ENCODE data around the gene MUC5B.
"Not testable (repeated sequence)": the region's sequence is repeated elsewhere in the genome, so short reads cannot be mapped to it uniquely, and the experiment has no call there.

Gene MUC5B, protein sequence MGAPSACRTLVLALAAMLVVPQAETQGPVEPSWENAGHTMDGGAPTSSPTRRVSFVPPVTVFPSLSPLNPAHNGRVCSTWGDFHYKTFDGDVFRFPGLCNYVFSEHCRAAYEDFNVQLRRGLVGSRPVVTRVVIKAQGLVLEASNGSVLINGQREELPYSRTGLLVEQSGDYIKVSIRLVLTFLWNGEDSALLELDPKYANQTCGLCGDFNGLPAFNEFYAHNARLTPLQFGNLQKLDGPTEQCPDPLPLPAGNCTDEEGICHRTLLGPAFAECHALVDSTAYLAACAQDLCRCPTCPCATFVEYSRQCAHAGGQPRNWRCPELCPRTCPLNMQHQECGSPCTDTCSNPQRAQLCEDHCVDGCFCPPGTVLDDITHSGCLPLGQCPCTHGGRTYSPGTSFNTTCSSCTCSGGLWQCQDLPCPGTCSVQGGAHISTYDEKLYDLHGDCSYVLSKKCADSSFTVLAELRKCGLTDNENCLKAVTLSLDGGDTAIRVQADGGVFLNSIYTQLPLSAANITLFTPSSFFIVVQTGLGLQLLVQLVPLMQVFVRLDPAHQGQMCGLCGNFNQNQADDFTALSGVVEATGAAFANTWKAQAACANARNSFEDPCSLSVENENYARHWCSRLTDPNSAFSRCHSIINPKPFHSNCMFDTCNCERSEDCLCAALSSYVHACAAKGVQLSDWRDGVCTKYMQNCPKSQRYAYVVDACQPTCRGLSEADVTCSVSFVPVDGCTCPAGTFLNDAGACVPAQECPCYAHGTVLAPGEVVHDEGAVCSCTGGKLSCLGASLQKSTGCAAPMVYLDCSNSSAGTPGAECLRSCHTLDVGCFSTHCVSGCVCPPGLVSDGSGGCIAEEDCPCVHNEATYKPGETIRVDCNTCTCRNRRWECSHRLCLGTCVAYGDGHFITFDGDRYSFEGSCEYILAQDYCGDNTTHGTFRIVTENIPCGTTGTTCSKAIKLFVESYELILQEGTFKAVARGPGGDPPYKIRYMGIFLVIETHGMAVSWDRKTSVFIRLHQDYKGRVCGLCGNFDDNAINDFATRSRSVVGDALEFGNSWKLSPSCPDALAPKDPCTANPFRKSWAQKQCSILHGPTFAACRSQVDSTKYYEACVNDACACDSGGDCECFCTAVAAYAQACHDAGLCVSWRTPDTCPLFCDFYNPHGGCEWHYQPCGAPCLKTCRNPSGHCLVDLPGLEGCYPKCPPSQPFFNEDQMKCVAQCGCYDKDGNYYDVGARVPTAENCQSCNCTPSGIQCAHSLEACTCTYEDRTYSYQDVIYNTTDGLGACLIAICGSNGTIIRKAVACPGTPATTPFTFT (N-terminal part only)

DNA sequence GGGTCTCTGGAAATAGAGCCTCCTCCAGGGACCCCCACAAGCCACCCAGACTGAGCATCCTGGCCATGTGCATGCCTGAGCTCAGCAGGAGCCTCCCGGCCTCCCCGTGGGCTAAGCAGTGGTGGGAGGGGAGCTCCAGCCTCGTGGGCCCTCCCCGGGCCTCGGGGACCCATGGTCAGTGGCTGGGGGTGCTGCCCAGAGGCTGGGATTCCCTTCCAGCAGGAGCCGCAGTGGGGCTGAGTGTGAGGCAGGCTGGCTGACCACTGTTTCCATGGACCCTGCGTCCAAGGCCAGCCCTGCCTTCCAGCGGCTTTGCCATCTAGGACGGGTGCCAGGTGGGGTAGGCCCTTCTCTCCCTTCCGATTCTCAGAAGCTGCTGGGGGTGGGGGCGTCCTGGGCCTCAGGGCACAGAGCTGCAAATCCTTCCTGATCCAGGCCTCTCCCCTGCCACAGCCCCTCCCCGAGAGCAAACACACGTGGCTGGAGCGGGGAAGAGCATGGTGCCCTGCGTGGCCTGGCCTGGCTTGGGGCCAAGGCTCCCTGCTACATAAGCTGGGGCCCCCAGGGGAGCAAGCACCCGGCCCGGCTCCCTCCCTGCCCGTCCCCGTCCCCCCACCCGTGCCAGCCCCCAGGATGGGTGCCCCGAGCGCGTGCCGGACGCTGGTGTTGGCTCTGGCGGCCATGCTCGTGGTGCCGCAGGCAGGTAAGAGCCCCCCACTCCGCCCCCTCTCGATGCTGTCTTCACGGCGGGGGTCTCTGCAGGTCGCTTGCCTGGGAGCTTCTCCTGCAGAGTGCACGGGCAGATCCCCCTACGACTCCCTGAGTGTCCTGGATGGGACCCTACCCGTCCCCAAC is at the start of gene MUC5B:
MUC5B (plus strand) TSS at position 576 of the 855 bp plus-strand sequence; CDS start at position 634, 58 bp downstream.
- peak; percentile 46 for DNase-seq

DNA sequence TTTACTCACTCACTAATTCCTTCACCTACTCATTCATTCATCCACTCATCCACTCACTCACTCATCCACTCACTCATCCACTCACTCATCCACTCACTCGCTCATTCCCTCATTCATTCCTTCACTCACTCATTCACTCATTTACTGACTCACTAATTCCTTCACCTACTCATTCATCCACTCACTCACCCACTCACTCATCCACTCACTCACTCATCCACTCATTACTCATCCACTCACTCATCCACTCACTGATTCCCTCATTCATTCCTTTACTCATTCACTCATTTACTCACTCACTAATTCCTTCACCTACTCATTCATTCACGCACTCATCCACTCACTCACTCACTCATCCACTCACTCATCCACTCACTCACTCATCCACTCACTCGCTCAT is 49.5 kb upstream of the MUC5B start:
- DNase-seq, result not testable (repeated sequence)

DNA sequence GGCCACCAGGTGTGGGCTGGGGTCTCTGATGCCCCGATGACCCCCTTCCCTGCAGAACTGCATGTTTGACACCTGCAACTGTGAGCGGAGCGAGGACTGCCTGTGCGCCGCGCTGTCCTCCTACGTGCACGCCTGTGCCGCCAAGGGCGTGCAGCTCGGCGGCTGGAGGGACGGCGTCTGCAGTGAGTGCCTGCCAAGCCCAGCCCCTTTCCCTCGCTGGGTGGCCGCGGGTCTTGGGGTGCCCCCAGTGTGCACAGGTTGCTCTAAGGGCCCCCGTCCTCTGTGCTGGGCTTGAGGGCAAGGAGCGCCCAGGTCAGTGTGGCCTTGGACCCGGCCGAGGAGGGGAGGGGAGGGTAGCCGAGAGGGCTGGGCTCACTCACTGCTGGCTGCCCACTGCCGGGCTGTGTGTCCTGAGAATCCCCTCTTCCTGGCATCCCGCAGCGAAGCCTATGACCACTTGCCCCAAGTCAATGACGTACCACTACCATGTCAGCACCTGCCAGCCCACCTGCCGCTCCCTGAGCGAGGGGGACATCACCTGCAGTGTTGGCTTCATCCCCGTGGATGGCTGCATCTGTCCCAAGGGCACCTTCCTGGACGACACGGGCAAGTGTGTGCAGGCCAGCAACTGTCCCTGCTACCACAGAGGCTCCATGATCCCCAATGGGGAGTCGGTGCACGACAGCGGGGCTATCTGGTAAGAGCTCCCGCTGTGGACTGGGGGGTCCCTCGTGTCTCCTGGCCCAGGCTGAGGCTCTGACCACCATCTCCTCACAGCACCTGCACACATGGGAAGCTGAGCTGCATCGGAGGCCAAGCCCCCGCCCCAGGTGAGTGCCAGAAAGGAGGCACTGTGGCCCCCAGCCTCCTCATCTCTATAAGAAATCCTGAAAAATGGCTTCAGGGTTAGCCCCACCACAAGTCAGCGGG is 48.2 kb upstream of the MUC5B start:
- no peak for DNase-seq

DNA sequence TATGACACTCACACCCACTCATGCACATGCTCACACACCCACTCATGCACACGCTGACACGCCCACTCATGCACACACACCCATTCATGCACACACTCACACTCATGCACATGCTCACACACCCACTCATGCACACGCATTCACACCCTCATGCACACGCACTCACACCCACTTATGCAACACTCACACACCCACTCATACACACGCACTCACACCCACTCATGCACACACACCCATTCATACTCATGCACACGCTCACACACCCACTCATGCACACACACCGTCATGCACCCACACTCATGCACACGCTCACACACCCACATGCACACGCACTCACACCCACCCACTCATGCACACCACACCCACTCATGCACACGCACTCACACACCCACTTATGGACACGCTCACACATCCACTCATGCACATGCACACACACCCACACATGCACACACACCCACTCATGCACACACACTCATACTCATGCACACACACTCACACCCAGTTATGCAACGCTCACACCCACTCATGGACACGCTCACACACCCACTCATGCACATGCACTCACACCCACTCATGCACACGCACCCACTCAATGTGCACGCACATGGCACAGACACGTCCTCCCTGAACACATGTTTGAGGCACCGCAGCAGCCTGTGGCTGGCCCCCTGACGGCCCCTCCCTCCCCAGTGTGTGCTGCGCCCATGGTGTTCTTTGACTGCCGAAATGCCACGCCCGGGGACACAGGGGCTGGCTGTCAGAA is 47.2 kb upstream of the MUC5B start:
- no peak for DNase-seq

DNA sequence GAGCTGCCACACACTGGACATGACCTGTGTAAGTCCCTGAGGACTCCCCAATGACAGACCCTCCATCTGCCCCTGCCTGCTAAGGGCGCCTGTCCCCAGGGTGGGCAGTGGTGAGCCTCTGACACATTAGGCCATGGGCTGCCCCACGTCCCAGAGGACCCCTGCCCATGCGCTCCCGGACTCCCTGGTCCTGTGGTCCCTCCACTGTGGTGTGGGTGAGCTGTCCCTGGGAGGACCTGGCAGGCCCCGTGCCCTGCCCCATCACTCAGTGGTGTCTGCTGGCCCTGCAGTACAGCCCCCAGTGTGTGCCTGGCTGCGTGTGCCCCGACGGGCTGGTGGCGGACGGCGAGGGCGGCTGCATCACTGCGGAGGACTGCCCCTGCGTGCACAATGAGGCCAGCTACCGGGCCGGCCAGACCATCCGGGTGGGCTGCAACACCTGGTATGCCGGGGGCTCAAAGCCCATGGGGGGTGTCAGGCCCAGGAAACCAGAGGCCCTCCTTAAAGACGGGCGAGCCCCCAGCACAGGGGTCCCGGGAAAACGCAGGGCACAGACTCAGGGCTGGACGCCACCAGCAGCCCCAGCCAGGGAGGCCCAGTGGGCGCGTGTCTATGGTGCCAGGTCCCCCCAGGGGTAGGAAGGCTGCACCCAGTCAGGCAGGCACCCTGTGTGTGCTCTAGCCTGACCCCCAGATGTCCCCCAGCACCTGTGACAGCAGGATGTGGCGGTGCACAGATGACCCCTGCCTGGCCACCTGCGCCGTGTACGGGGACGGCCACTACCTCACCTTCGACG is 46.4 kb upstream of the MUC5B start:
- DNase-seq, result no peak

DNA sequence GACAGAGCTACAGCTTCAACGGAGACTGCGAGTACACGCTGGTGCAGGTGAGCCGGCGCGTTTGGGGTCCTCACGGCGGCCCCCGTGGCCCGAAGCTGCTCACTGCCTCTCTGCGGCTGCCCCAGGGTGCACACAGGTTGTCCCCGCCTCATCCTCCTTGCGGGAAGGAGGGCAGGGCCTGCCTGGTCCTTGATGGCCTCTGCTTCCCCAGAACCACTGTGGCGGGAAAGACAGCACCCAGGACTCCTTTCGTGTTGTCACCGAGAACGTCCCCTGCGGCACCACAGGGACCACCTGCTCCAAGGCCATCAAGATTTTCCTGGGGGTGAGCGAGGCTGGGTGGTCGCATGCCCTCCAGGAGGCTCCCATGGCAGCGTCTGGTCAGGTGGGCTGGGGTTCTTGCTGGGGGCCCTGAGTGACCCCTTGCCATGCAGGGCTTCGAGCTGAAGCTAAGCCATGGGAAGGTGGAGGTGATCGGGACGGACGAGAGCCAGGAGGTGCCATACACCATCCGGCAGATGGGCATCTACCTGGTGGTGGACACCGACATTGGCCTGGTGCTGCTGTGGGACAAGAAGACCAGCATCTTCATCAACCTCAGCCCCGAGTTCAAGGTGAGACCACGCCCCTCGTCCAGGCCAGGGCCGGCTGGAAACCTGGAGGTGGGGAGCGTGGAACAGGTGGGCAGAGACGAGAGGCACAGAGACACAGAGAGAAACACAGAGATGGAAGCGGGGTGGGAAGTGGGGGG is 45.7 kb upstream of the MUC5B start:
- no peak for DNase-seq

DNA sequence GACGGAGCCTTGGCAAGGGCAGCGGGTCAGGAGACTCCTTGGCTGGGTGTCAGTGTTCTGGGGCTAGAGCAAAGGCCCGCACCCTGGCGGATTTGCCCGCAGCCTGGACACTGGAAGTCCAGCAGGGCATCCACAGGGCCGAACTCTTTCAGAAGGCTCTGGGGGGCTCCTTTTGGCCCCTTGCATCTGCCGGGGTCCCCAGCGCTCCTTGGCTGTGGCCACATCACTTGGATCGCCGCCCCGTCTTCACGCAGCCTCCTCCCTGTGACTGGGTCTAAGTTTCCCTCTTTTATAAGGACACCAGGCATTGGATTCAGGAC is 45.1 kb upstream of the MUC5B start:
- no peak for DNase-seq

DNA sequence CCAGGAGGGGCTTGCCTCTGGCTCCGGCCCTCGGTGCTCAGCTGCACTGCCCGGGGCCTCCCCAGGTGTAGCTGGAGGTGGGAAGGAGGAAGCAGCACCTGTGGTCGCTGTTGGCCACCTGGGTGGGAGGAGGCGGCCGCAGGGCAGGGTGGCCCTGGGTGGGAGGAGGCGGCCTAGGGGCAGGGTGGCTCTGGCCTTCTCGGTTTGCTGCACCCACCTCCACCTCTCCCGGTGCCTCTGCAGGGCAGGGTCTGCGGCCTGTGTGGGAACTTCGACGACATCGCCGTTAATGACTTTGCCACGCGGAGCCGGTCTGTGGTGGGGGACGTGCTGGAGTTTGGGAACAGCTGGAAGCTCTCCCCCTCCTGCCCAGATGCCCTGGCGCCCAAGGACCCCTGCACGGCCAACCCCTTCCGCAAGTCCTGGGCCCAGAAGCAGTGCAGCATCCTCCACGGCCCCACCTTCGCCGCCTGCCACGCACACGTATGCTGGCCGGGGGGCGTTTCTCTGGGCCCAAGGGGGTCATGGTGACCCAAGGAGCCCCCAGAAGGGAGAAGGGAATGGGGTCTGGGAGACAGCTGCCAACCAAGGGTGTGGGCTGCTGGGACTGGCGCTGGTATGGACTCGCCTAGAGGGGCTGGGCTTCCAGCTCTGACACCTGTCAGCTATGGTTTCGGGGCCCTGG is 44.5 kb upstream of the MUC5B start:
- DNase-seq, result no peak

DNA sequence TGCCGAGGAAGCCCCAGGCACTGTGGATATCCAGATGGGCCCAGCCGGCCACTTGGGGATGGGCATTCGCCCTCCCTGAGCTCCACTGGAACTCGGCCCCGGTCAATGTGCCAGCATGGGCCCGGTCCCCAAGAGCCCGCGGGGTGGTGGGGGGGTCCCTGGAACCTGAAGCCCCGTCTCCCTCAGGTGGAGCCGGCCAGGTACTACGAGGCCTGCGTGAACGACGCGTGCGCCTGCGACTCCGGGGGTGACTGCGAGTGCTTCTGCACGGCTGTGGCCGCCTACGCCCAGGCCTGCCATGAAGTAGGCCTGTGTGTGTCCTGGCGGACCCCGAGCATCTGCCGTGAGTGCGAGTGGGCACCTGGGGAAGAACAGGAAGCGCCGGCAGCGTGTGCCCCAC is 44.0 kb upstream of the MUC5B start:
- DNase-seq, result no peak

DNA sequence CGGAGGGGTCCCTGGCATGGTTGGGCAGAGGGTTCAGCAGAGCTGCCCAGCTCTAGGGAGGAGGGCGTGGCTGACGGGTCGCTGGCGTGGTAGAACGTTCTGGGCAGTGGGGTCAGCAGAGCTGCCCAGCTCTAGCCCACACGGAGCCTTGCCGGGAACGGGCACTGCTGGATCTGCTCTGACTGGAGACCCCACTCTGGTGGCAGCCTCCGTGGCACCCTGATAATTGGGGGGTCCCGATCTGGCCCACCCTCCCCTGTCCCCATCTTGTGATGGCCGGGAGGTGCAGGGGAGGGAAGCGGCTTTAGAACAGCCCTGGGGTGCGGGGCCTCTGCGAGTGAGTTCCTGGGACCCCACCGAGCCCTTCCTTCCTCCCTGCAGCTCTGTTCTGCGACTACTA is 43.2 kb upstream of the MUC5B start:
- no peak for DNase-seq

DNA sequence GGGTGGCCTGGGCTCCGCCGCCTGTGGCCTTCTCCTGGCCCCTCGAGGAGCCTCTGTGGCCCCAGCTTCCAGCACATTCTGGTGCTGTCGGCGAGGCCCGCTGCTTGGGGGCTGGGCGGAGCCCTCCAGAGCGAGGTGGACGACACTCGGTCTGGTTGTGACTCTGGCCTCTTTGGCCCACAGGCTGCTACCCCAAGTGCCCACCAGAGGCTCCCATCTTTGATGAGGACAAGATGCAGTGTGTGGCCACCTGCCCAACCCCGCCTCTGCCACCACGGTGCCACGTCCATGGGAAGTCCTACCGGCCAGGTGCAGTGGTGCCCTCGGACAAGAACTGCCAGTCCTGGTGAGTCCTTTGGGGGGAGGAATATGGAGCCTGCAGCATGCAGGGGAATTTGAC is 42.7 kb upstream of the MUC5B start:
- DNase-seq, result no peak

DNA sequence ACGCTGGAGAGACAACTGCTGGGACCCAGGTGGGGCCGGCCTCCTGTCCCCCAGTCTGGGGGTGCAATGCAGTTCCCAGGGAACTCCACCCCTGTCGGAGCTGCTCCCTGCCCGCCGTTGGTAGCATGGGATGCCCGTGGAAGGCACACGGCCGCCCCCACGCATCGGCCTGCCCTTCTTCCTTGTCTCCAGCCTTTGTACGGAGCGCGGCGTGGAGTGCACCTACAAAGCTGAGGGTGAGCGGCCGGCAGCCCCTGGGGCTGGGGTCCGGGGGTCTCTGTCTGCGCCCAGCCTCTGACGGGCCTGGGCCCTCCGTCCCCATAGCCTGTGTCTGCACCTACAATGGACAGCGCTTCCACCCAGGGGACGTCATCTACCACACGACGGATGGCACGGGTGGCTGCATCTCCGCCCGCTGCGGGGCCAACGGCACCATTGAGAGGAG is 41.9 kb upstream of the MUC5B start:
- no peak for DNase-seq

DNA sequence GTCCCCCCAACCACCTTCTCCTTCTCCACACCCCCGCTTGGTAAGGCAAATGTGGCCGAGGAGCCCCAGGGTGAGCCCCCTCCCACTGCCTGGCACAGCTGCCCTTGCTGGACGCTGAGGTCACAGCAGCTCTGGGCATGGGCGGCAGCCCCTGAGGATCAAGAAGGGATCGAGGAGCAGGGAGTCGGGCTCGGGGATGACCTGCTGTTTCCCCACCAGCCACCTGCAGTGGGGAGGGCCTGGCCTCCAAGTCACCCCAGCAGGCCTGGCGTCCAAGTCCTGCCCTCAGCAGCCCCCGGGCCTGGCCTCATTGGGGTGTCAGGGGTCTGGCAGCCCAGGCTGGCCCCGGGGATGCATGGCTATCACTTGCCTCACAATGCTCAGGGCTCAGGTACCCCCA is 41.4 kb upstream of the MUC5B start:
- DNase-seq, result no peak

DNA sequence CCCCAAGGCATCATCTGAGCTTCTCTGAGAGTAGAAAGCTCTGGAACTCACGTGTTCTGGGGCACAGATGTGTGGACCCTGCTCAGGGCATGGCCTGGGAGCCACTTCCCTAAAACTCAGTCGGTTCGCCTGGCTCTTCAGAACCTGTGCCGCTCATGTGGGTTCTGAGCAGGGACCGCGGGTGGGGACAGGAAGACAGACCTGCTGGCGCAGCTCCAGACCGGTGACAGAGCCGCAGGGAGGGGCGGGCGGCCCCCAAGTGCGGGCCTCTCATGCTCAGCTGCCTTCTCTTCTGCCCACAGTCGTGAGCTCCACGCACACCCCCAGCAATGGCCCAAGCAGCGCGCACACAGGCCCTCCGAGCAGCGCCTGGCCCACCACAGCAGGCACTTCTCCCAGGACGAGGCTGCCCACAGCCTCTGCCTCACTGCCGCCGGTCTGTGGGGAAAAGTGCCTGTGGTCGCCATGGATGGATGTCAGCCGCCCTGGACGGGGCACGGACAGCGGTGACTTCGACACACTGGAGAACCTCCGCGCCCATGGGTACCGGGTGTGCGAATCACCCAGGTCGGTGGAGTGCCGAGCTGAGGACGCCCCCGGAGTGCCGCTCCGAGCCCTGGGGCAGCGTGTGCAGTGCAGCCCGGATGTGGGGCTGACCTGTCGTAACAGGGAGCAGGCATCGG is 40.9 kb upstream of the MUC5B start:
- peak; percentile 25 for DNase-seq

DNA sequence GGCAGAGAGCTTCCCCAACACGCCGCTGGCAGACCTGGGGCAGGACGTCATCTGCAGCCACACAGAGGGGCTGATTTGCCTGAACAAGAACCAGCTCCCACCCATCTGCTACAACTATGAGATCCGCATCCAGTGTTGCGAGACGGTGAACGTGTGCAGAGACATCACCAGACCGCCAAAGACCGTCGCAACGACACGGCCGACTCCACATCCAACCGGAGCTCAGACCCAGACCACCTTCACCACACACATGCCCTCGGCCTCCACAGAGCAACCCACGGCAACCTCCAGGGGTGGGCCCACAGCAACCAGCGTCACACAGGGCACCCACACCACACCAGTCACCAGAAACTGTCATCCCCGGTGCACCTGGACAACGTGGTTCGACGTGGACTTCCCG is 38.7 kb upstream of the MUC5B start:
- not testable (repeated sequence) for DNase-seq

DNA sequence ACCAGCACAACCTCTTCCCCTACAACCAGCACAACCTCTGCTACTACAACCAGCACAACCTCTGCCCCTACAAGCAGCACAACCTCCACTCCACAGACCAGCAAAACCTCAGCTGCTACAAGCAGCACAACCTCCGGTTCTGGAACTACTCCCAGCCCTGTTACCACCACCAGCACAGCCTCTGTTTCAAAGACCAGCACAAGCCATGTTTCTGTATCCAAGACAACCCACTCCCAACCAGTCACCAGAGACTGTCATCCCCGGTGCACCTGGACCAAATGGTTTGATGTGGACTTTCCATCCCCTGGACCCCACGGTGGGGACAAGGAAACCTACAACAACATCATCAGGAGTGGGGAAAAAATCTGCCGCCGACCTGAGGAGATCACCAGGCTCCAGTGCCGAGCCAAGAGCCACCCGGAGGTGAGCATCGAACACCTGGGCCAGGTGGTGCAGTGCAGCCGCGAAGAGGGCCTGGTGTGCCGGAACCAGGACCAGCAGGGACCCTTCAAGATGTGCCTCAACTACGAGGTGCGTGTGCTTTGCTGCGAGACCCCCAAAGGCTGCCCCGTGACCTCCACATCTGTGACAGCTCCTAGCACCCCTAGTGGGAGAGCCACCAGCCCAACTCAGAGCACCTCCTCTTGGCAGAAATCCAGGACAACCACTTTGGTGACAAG is 34.3 kb upstream of the MUC5B start:
- not testable (repeated sequence) for DNase-seq

DNA sequence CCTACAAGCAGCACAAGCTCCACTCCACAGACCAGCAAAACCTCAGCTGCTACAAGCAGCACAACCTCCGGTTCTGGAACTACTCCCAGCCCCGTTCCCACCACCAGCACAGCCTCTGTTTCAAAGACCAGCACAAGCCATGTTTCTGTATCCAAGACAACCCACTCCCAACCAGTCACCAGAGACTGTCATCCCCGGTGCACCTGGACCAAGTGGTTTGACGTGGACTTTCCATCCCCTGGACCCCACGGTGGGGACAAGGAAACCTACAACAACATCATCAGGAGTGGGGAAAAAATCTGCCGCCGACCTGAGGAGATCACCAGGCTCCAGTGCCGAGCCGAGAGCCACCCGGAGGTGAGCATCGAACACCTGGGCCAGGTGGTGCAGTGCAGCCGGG is 33.0 kb upstream of the MUC5B start:
- DNase-seq, result not testable (repeated sequence)

Data from COR-L47 (cell line).